GM12801 (cell line): ENCODE measurements around the gene PAK3.

Source experiments
- TF ChIP-seq, protein P1 (sequence below): IDR thresholded peaks from one replicate; pipeline ENCODE4 v1.5.1; 2011; ENCODE audit warnings: control low read depth; ENCODE audit not compliant: insufficient read length; ENCODE audit errors: extremely low read depth

PAK3 gene

DNA sequence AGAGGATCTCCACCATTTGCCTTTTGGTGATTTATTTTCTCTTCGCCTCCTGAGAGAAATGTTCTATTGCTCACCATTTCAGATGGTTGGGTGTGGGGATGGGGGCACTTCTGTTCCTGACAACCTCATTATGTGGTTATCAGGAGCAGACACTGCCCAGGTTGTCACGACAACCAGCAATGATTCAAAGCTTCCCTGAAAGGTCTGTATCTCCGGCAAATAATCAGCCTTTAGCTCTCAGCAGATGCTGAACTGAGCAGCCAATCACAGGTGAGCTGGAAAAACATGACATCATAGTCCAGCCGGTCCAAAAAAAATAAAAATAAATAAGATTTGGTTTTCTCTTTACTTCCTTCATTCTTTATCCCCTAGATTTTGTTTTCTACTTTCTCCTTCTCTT, 5.5 kb upstream of the PAK3 start:
- TF ChIP-seq, protein P1, sequence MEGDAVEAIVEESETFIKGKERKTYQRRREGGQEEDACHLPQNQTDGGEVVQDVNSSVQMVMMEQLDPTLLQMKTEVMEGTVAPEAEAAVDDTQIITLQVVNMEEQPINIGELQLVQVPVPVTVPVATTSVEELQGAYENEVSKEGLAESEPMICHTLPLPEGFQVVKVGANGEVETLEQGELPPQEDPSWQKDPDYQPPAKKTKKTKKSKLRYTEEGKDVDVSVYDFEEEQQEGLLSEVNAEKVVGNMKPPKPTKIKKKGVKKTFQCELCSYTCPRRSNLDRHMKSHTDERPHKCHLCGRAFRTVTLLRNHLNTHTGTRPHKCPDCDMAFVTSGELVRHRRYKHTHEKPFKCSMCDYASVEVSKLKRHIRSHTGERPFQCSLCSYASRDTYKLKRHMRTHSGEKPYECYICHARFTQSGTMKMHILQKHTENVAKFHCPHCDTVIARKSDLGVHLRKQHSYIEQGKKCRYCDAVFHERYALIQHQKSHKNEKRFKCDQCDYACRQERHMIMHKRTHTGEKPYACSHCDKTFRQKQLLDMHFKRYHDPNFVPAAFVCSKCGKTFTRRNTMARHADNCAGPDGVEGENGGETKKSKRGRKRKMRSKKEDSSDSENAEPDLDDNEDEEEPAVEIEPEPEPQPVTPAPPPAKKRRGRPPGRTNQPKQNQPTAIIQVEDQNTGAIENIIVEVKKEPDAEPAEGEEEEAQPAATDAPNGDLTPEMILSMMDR, result no peak

DNA sequence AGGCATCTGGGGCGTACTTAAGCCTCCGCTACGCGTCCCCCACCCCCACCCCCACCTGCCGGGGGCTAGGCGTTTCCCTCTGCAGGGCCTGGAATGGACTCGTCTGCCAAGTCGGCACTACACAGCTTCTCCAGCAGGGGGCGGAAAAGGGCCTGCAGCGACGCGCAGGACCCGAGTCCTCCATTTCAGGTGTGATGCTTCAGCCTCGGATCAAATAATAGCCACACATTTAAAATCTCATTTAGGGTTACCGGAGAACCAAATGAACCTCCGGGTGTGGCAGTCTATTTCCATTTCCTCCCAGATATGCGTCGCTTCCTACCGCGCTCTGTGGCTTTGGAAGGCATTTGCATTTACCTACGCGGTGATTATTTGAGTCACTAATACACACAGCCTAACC, 2.9 kb downstream of the PAK3 start:
- TF ChIP-seq, protein P1, result no peak

DNA sequence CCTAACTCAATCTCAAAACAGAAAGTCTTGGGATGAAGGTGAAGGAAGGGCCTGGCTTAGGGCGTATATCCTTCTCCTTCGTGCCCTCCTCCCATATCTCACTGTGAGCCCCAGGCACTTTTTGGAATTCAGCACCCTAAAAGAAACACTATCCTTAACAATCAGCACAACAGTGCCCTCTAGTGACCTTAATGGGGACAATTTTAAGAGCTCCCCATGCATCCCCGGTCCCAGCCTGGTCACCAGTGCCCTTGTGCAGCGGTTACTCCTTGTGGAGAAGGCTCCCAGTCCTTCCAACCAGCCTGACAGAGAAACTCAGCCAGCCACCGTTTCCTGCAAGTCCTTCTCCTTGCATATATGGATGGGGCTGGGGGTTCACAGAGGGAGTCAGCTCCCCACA, 4.2 kb downstream of the PAK3 start:
- TF ChIP-seq, protein P1, result no peak

DNA sequence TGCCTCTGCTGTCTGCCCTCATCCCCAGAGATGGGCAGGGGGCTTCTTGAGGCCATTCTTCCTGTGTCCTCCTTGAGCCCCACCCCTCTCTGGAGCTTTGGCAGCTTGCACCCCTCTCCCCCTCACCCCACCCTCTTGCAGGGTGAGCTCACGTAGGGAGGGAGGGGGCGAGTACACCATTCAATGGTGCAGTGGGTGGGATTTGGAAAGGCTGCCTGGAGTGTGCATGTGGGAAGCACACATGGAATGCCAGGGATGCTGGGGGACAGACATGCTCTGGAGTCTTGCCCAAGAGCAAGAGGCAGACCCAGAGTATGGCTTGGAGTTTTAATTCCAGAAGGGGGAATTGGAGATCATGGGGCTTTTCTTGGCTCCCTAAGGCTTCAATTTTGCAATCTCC, 5.6 kb downstream of the PAK3 start:
- TF ChIP-seq, protein P1, result no peak

DNA sequence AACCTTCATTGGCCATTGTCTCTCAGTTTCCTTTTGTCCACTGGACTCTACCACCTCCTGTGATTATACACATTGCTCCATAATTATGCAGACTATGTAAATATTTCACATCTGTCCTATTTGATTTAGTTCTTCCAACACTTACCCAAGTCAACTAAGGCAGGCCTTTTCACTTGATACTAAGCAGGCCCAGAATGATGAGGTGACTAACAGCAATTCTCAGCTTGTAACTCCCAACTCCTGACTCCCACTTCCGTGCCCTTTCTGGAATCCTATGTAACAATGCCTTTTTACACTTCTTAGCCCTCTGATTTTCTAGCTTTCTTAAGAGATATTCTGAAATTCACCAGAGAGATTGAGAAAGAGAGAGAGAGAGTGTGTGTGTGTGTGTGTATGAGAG, 6.6 kb downstream of the PAK3 start:
- TF ChIP-seq, protein P1, result no peak

DNA sequence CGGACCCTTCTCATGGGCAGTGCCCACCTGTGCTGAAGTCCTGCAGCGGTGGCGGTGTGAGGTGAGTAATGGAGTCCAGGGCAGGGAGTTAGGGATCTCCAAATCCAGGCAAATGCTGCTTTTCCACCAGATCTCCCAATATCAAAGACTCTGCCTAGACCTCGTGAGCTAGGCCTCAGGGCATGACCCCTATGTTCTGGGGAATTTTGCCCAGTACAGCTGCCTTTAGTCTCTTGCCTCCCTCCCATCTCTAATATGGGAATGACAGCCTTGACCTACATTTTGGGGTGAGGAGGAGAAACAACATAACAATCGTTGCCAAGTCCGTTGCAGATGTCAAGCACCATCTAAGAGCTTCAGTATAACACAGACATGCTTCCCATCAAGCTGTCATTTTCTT, 7.3 kb downstream of the PAK3 start:
- TF ChIP-seq, protein P1, result no peak

DNA sequence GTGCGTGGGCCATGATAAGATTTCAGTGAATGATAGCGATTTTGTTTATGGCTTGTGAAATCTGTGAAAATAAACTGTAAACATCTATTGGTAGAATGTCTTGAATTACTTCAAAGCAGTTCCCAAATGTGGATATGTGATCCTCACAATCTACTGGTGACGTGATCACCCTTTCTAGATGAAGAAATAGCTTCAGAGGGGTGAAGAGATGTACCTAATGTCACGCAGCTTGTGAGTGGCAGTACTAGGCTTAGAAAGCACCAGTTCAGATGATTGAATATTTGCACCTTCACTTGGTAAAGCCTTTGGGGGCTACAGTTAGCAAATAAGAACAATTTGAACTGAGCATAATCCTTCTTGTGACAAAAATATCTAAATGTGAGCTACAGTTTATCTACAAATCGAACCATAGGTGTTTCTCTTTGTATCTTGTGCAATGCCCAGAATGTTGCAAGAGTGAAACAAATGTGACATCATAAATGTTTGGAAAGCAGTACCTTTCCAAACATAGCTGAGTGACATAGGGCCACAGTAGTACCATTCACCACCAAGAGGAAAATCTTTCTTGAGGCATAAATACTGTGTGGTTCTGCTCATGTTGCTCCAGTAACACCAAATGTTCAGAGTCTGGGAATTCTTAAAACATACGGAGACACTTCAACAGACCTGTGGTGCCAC, 14.2 kb downstream of the PAK3 start:
- TF ChIP-seq, protein P1, result no peak

DNA sequence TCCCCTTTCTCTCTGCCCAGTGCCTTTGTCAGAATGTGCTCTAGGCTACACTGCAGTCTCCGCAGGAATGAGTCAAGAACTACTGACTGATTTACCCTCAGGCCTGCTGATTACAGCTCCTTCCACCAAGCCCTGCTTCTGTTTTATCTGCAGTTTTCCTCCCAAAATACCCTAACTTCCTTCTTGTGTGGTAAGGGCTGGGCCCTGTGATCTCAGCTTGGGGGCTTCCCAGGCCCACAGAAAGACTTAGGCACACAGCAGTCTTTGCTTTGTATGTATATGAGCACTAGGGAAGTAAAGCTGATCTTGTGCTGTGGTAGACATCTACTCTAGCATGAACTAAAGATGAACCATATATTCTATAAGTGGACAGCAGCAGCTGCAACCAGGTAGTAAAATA, 18.8 kb downstream of the PAK3 start:
- TF ChIP-seq, protein P1, result no peak
